Measurements from ENCODE around the gene LAMTOR1.

DNA sequence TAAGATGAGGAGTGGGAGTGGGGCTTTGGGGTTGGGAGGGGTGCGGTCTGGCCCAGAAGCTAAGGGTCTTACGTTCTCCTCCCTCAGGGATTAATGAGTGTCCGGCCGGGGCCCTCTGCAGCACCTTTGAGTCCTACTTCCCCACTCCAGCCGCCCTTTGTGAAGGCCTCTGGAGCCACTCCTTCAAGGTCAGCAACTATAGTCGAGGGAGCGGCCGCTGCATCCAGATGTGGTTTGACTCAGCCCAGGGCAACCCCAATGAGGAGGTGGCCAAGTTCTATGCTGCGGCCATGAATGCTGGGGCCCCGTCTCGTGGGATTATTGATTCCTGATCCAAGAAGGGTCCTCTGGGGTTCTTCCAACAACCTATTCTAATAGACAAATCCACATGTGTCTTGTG is 36.4 kb upstream of the LAMTOR1 start:
- TF ChIP-seq, protein P1, sequence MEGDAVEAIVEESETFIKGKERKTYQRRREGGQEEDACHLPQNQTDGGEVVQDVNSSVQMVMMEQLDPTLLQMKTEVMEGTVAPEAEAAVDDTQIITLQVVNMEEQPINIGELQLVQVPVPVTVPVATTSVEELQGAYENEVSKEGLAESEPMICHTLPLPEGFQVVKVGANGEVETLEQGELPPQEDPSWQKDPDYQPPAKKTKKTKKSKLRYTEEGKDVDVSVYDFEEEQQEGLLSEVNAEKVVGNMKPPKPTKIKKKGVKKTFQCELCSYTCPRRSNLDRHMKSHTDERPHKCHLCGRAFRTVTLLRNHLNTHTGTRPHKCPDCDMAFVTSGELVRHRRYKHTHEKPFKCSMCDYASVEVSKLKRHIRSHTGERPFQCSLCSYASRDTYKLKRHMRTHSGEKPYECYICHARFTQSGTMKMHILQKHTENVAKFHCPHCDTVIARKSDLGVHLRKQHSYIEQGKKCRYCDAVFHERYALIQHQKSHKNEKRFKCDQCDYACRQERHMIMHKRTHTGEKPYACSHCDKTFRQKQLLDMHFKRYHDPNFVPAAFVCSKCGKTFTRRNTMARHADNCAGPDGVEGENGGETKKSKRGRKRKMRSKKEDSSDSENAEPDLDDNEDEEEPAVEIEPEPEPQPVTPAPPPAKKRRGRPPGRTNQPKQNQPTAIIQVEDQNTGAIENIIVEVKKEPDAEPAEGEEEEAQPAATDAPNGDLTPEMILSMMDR (conservative IDR thresholded peaks at IDR 0.05 in 1 of 2, IDR thresholded peaks at IDR 0.05 in 1 of 2; ENCODE audit: extremely low read depth in 1 of 2, insufficient read depth in 1 of 2, low read depth in 1 of 2, low read length in 2 of 2), result no peak
- TF ChIP-seq EZH2 (IDR thresholded peaks at IDR 0.05; ENCODE audit: borderline replicate concordance, low read length), result no peak
